K562 (cell line): Measurements from ENCODE around the gene RUNX1. TPM values are rescaled to one million over a fixed set of nuclear protein-coding genes. Genes with fewer than 3 reads are reported as not detected.

Source experiments
- ATAC-seq: fragments of 200-7000 bp; cut with Tn5 transposase; 3 replicates; pipeline ENCODE4 v1.9.1; 2020; ENCODE audit warnings: moderate library complexity
- BruUV-seq: library from RNA; stranded (reverse); fragments of 400-500 nt; replicated peaks from 2 replicates; lab custom pipeline; 2021; lab: Mats Ljungman, UMichigan
- CTCF ChIA-PET: fragments of 300-600 bp; formaldehyde crosslinking; extraction: SDS; loops from one replicate; lab custom pipeline; 2021; ENCODE audit warnings: low intra/inter-chr PET ratio; lab: Yijun Ruan, JAX
- POLR2A ChIA-PET: fragments of 300-600, 350-650 bp; sonication (Branson Sonifier 250); formaldehyde crosslinking; extraction: SDS; loops from one replicate; lab custom pipeline; 2021; ENCODE audit warnings: antibody characterized with exemption, inconsistent platforms; lab: Yijun Ruan, JAX
- DNase-seq, 4 experiments: peaks; one replicate each; pipeline versions ENCODE4 v3.0.0 to v3.0.0-alpha.2; 2011 to 2018; ENCODE audit warnings: low spot score in 3 of 4, mixed read lengths in 3 of 4; ENCODE audit errors: extremely low read depth in 1 of 4
- FAIRE-seq: peaks from 2 replicates; lab custom pipeline; 2011; peaks lifted over from hg19 to GRCh38; lab: Jason Lieb, UNC
- H2AFZ ChIP-seq: 2 replicates; pipeline ENCODE4 v1.6.0; 2011; ENCODE audit warnings: low read depth, low read length, control low read depth, inconsistent platforms
- H3K27ac ChIP-seq: fragments of 200-600 bp; 3 replicates; pipeline ENCODE4 v1.8.0; 2011; ENCODE audit warnings: low read depth, mild to moderate bottlenecking, control low read depth, inconsistent platforms, low read length, moderate library complexity, mixed read lengths; ENCODE audit errors: extremely low read depth
- H3K27me3 ChIP-seq, 2 experiments: fragments of 300-600 bp in 1 of 2; 2 replicates in 1 of 2; 3 replicates in 1 of 2; pipeline versions ENCODE4 v1.6.0 to v1.8.0; 2011; ENCODE audit warnings: inconsistent platforms in 2 of 2, low read length in 2 of 2, mild to moderate bottlenecking in 1 of 2, mixed read lengths in 1 of 2, moderate library complexity in 1 of 2; ENCODE audit not compliant: control insufficient read depth in 2 of 2, insufficient read depth in 2 of 2
- H3K36me3 ChIP-seq: fragments of 300-600 bp; 3 replicates; pipeline ENCODE4 v1.8.0; 2011; ENCODE audit warnings: mild to moderate bottlenecking, low read length, inconsistent platforms; ENCODE audit not compliant: control insufficient read depth, insufficient read depth
- H3K4me1 ChIP-seq, 2 experiments: fragments of 200-600 bp in 1 of 2; replicated peaks in 1 of 2; 2 replicates in 1 of 2; 3 replicates in 1 of 2; pipeline versions ENCODE4 v1.5.1 to v1.8.0; 2011; ENCODE audit warnings: inconsistent platforms in 2 of 2, low read length in 2 of 2, mild to moderate bottlenecking in 1 of 2, mixed read lengths in 1 of 2, moderate library complexity in 1 of 2; ENCODE audit not compliant: control insufficient read depth in 2 of 2, insufficient read depth in 2 of 2
- H3K4me2 ChIP-seq: 2 replicates; pipeline ENCODE4 v1.6.1; 2011; ENCODE audit warnings: low read length, control low read depth, inconsistent platforms, mixed read lengths; ENCODE audit not compliant: insufficient read depth
- H3K4me3 ChIP-seq: fragments of 200-600 bp; sonication (generic), shearing (Covaris generic); 2 replicates; pipeline ENCODE4 v1.5.1; 2016; ENCODE audit warnings: control low read depth, inconsistent platforms
- H3K79me2 ChIP-seq: fragments of 200-600 bp; 3 replicates; pipeline ENCODE4 v1.8.0; 2011; ENCODE audit warnings: low read length, inconsistent platforms; ENCODE audit not compliant: control insufficient read depth, insufficient read depth
- H3K9ac ChIP-seq, 2 experiments: 2 replicates each; pipeline versions ENCODE4 v1.6.0 to v1.6.1; 2011; ENCODE audit warnings: low read depth in 2 of 2, low read length in 2 of 2, control low read depth in 1 of 2, inconsistent platforms in 1 of 2, mild to moderate bottlenecking in 1 of 2, mixed read lengths in 1 of 2; ENCODE audit not compliant: insufficient read depth in 1 of 2
- H3K9me1 ChIP-seq: one replicate; pipeline ENCODE4 v1.6.0; 2011; ENCODE audit warnings: inconsistent platforms, mild to moderate bottlenecking, low read length, moderate library complexity; ENCODE audit not compliant: control insufficient read depth, insufficient read depth
- H3K9me3 ChIP-seq: replicated peaks from 2 replicates; pipeline ENCODE4 v1.5.1; 2011; ENCODE audit warnings: low read depth, low read length, inconsistent platforms; ENCODE audit not compliant: control insufficient read depth, insufficient read depth
- H4K20me1 ChIP-seq: replicated peaks from 2 replicates; pipeline ENCODE4 v1.6.1; 2011; ENCODE audit warnings: low read length, inconsistent platforms, mixed read lengths; ENCODE audit not compliant: control insufficient read depth, insufficient read depth
- E2F6 ChIP-seq, 2 experiments: IDR thresholded peaks; 2 replicates each; pipeline ENCODE4 v1.6.1; 2011; ENCODE audit warnings: borderline replicate concordance in 1 of 2, control low read depth in 1 of 2, low read depth in 1 of 2, low read length in 1 of 2, mild to moderate bottlenecking in 1 of 2, mixed read lengths in 1 of 2, moderate library complexity in 1 of 2; ENCODE audit not compliant: insufficient read depth in 1 of 2, insufficient read length in 1 of 2, poor library complexity in 1 of 2, severe bottlenecking in 1 of 2; ENCODE audit errors: extremely low read depth in 1 of 2
- E4F1 ChIP-seq: fragments of 250-450 bp; sonication (Bioruptor Pico); IDR thresholded peaks from 2 replicates; pipeline ENCODE4 v1.5.0; 2021; ENCODE audit warnings: mild to moderate bottlenecking, borderline replicate concordance
- MEF2A ChIP-seq: IDR thresholded peaks from 2 replicates; pipeline ENCODE4 v1.6.1; 2011; ENCODE audit warnings: low read depth, mild to moderate bottlenecking, low read length, moderate library complexity; ENCODE audit not compliant: control insufficient read depth
- PHB2 ChIP-seq: fragments of 450-650 bp; IDR thresholded peaks from 2 replicates; pipeline ENCODE4 v1.6.1; 2017; ENCODE audit warnings: low read depth
- POU5F1 ChIP-seq: fragments of 150-350 bp; IDR thresholded peaks from 2 replicates; pipeline ENCODE4 v1.6.1; 2014; ENCODE audit warnings: borderline replicate concordance, low read length, low read depth, mild to moderate bottlenecking; ENCODE audit not compliant: partially characterized antibody
- PPARD ChIP-seq: fragments of 250-450 bp; sonication (Bioruptor Pico); IDR thresholded peaks from 2 replicates; pipeline ENCODE4 v1.8.0; 2022; ENCODE audit warnings: inconsistent platforms, mild to moderate bottlenecking, moderate library complexity
- PTBP1 ChIP-seq: fragments of 200-400 bp; formaldehyde crosslinking; IDR thresholded peaks from 2 replicates; pipeline ENCODE4 v1.6.1; 2017; ENCODE audit warnings: low read depth, low read length
- RBM17 ChIP-seq: fragments of 200-400 bp; formaldehyde crosslinking; IDR thresholded peaks from 2 replicates; pipeline ENCODE4 v1.6.1; 2017; ENCODE audit warnings: low read depth, mild to moderate bottlenecking, low read length, borderline replicate concordance
- STAT5B ChIP-seq: fragments of 250-450 bp; sonication (Bioruptor Pico); IDR thresholded peaks from 2 replicates; pipeline ENCODE4 v1.8.0; 2021; ENCODE audit warnings: mild to moderate bottlenecking, inconsistent platforms
- TRIM28 ChIP-seq: fragments of 450-650 bp; IDR thresholded peaks from 2 replicates; pipeline ENCODE4 v1.6.1; 2017
- TSHZ1 ChIP-seq: fragments of 250-450 bp; sonication (Bioruptor Pico); IDR thresholded peaks from 2 replicates; pipeline ENCODE4 v1.4.0; 2020; ENCODE audit warnings: mild to moderate bottlenecking, moderate library complexity
- ZNF586 ChIP-seq: fragments of 450-650 bp; formaldehyde crosslinking; conservative IDR thresholded peaks from 2 replicates; pipeline ENCODE4 v1.4.0; 2020; ENCODE audit warnings: mild to moderate bottlenecking, moderate library complexity
- WGBS: fragments of 100-300 bp; shearing (Covaris generic); methylation state at CpG from one replicate; pipeline ENCODE4 v1.1.6; 2016; ENCODE audit warnings: low coverage, mixed read lengths; ENCODE audit not compliant: insufficient coverage; ENCODE audit errors: missing lambda C conversion rate; 5-methylcytosine and 5-hydroxymethylcytosine counted together
- in situ Hi-C: fragments of 300-500 bp; cut with MboI; formaldehyde crosslinking; loops from 4 replicates; pipeline ENCODE4 v1.15.0; 2018; ENCODE audit warnings: inconsistent platforms, mixed read lengths
- intact Hi-C: fragments of 100-400 bp; cut with micrococcal nuclease; formaldehyde crosslinking; loops from 2 replicates; pipeline ENCODE4 v1.14.2; 2022
- polyA plus RNA-seq, 8 experiments: library from polyadenylated mRNA; depleted of rRNA in 4 of 8; stranded (reverse) in 5 of 8; unstranded in 3 of 8; fragments of >200 nt; fragmentation: Nextera tagmentation in 2 of 8; fragmentation: Illumina TruSeq in 1 of 8; extraction: Ambion mirVana in 2 of 8; extraction: Trizol in 1 of 8; gene quantifications; 2 replicates each; pipeline versions ENCODE4 v1.2.1 to v1.2.3, GENCODE V29; 2011 to 2014; ENCODE audit warnings: inconsistent platforms in 1 of 8, missing spikeins in 1 of 8
- total RNA-seq, 7 experiments: library from RNA; depleted of rRNA in 6 of 7; stranded (reverse); fragments of >200 nt in 6 of 7; fragmentation: Illumina TruSeq in 2 of 7; extraction: Trizol in 2 of 7; gene quantifications; 2 replicates each; pipeline versions ENCODE4 v1.2.1 to v1.2.3, GENCODE V29; 2011 to 2021; ENCODE audit warnings: low replicate concordance in 1 of 7
- TF ChIP-seq, protein P1 (sequence below): fragments of 250-450 bp; sonication (Bioruptor Pico); IDR thresholded peaks from 2 replicates; pipeline ENCODE4 v1.8.0; 2021; ENCODE audit warnings: mild to moderate bottlenecking, moderate library complexity

RUNX1 gene
- total and polyA plus RNA-seq, 9 of the 15 experiments (the other 6 are each of a cell fraction or from before 2014, with no cell fraction given) = 2.2 to 68.6 (median 17.8) TPM

DNA sequence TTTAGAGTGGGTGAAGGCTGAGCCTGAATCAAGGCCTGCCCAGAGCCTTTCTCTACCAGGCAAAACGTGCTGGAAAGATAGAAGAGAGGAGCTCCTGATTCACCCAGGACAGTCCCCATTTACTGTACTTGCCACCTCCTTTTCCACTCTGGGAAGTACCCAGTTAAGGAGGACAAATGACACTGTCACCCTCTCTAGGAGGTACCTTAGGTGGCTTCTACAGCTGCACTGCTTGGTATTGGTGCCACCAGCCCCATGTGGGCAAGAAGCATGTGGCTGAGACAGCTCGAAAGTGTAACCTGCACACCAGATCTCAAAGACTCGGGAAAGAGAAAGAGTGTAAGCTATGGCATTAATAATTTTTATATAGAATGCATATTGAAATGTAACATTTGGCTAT lies 42.3 kb downstream of the RUNX1 start:
- Histone ChIP-seq H2AFZ (no peak overlapping the region), H3K4me3 (no peak overlapping the region), H3K9me1 (no peaks in the 10 kb centered on the region), H3K27me3 (no peaks in the 10 kb centered on the region), H3K27ac (no peak overlapping the region), H3K9me3 (no peaks in the 10 kb centered on the region), H3K4me1 (peaks cover 3 to 32% of the 10 kb centered on the region in 2 experiments; a peak in 4 of 5 replicates), H4K20me1 (no peaks in the 10 kb centered on the region), H3K9ac (no peak overlapping the region), H3K36me3 (no peaks in the 10 kb centered on the region), H3K79me2 (no peaks in the 10 kb centered on the region), H3K4me2 (no peak overlapping the region)
- DNase-seq (no peak), FAIRE-seq (no peak), ATAC-seq (no peak)
- WGBS = 52% methylated on average over 3 of the region's 3 CpGs
- intact Hi-C loops = no loop called here
- CTCF ChIA-PET = no interaction called here
- no TSS peak for BruUV-seq
- in situ Hi-C loops = no loop called here
- TF ChIP-seq RBM17 (no peak), E2F6 (IDR thresholded peaks at IDR 0.05; ENCODE audit: borderline replicate concordance in 1 of 2, extremely low read depth in 1 of 2, insufficient read depth in 1 of 2, insufficient read length in 1 of 2, low read depth in 1 of 2, low read length in 1 of 2, poor library complexity in 1 of 2, severe bottlenecking in 1 of 2) (no peak), MEF2A (no peak), ZNF586 (CRISPR knock-in tag) (no peak), PHB2 (no peak), PPARD (no peak), TRIM28 (no peak), E4F1 (CRISPR knock-in tag) (no peak), POU5F1 (no peak), PTBP1 (no peak), TSHZ1 (CRISPR knock-in tag) (no peak), STAT5B (no peak)
- TF ChIP-seq, protein P1, sequence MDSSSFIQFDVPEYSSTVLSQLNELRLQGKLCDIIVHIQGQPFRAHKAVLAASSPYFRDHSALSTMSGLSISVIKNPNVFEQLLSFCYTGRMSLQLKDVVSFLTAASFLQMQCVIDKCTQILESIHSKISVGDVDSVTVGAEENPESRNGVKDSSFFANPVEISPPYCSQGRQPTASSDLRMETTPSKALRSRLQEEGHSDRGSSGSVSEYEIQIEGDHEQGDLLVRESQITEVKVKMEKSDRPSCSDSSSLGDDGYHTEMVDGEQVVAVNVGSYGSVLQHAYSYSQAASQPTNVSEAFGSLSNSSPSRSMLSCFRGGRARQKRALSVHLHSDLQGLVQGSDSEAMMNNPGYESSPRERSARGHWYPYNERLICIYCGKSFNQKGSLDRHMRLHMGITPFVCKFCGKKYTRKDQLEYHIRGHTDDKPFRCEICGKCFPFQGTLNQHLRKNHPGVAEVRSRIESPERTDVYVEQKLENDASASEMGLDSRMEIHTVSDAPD (CRISPR knock-in tag) = no peak
- POLR2A ChIA-PET = interaction anchor here (1.0 to 2.0 kb wide), 3 partner anchors 11 to 20 kb away, joined by 3 to 5 read pairs (median 4); no protein-coding TSS in a partner anchor
